OCI-LY1 (cell line): Measurements from ENCODE around the gene KIZ.

ENCODE experiments used
- H2AFZ ChIP-seq: fragments of 200-600 bp; sonication (generic), shearing (Covaris generic); 2 replicates; pipeline ENCODE4 v1.6.0; 2014; ENCODE audit warnings: antibody characterized with exemption, mild to moderate bottlenecking, low read length
- H3F3A ChIP-seq: fragments of 200-600 bp; sonication (generic), shearing (Covaris generic); 2 replicates; pipeline ENCODE4 v1.6.0; 2014; ENCODE audit warnings: mild to moderate bottlenecking, antibody characterized with exemption, low read length, moderate library complexity; ENCODE audit not compliant: insufficient read depth
- H3K27ac ChIP-seq: fragments of 200-600 bp; sonication (generic); 2 replicates; pipeline ENCODE4 v1.5.1; 2014; ENCODE audit warnings: low read length, mixed run types, mild to moderate bottlenecking, low read depth; ENCODE audit not compliant: poor library complexity, severe bottlenecking
- H3K27me3 ChIP-seq: fragments of 200-600 bp; sonication (generic); 2 replicates; pipeline ENCODE4 v1.6.0; 2014; ENCODE audit warnings: antibody characterized with exemption, mild to moderate bottlenecking, low read length, moderate library complexity; ENCODE audit not compliant: insufficient read depth
- H3K36me3 ChIP-seq: fragments of 200-600 bp; sonication (generic); 2 replicates; pipeline ENCODE4 v1.6.1; 2014; ENCODE audit warnings: mild to moderate bottlenecking, antibody characterized with exemption, low read length, moderate library complexity, mixed read lengths; ENCODE audit not compliant: insufficient read depth
- H3K4me1 ChIP-seq: fragments of 200-600 bp; sonication (generic); 2 replicates; pipeline ENCODE4 v1.5.1; 2014; ENCODE audit warnings: mild to moderate bottlenecking, low read length, moderate library complexity; ENCODE audit not compliant: insufficient read depth, severe bottlenecking
- H3K4me2 ChIP-seq: fragments of 200-600 bp; sonication (generic), shearing (Covaris generic); 2 replicates; pipeline ENCODE4 v1.6.1; 2014; ENCODE audit warnings: low read length
- H3K4me3 ChIP-seq: fragments of 200-600 bp; sonication (generic); 2 replicates; pipeline ENCODE4 v1.5.1; 2014; ENCODE audit warnings: low read length, low read depth, mild to moderate bottlenecking, mixed read lengths; ENCODE audit not compliant: poor library complexity, severe bottlenecking
- H3K79me2 ChIP-seq: fragments of 200-600 bp; shearing (Covaris generic); 2 replicates; pipeline ENCODE4 v1.6.1; 2016; ENCODE audit warnings: mixed run types, low read length, mixed read lengths; ENCODE audit not compliant: insufficient read depth
- H3K9ac ChIP-seq: fragments of 200-600 bp; sonication (generic), shearing (Covaris generic); 2 replicates; pipeline ENCODE4 v1.6.1; 2014; ENCODE audit warnings: mild to moderate bottlenecking, low read length, mixed read lengths
- H3K9me2 ChIP-seq: fragments of 200-600 bp; sonication (generic), shearing (Covaris generic); 2 replicates; pipeline ENCODE4 v1.6.1; 2014; ENCODE audit warnings: low read depth, mild to moderate bottlenecking, low read length, mixed read lengths
- H3K9me3 ChIP-seq: fragments of 200-600 bp; shearing (Covaris generic); 2 replicates; pipeline ENCODE4 v1.6.1; 2014; ENCODE audit warnings: low read length, mixed read lengths
- H4K20me1 ChIP-seq: fragments of 200-600 bp; sonication (generic), shearing (Covaris generic); 2 replicates; pipeline ENCODE4 v1.6.0; 2016; ENCODE audit warnings: mild to moderate bottlenecking, low read length; ENCODE audit not compliant: insufficient read depth
- CTCF ChIP-seq: fragments of 200-600 bp; sonication (generic), shearing (Covaris generic); IDR thresholded peaks from 2 replicates; pipeline ENCODE4 v1.5.1; 2017; ENCODE audit warnings: mild to moderate bottlenecking, antibody characterized with exemption, low read length, moderate library complexity, mixed read lengths
- EZH2 ChIP-seq: fragments of 200-600 bp; sonication (generic), shearing (Covaris generic); IDR thresholded peaks from 2 replicates; pipeline ENCODE4 v1.8.0; 2017; ENCODE audit warnings: borderline replicate concordance, mixed run types, mild to moderate bottlenecking, antibody characterized with exemption, low read length, moderate library complexity, mixed read lengths

KIZ gene

GRCh38 chr20:21101453-21101931 is 24.4 kb upstream of the KIZ start:
- no peaks in the 10 kb centered on the region for H4K20me1 ChIP-seq
- H3K9me2 ChIP-seq: no peaks in the 10 kb centered on the region
- no peaks in the 10 kb centered on the region for H3K9me3 ChIP-seq
- no peak overlapping the region for H2AFZ ChIP-seq
- peak overlapping the region; percentile 67 for H3K9ac ChIP-seq
- no peaks in the 10 kb centered on the region for H3K36me3 ChIP-seq
- TF ChIP-seq CTCF: no peak
- no peak for TF ChIP-seq EZH2
- no peaks in the 10 kb centered on the region for H3K27me3 ChIP-seq
- H3K4me2 ChIP-seq: peak overlapping the region; percentile 76
- H3F3A ChIP-seq: 0 out of 2 replicates have a peak, but pooled peaks cover 7% of the 10 kb centered on the region
- H3K27ac ChIP-seq: no peak overlapping the region
- peak overlapping the region; percentile 66 for H3K4me3 ChIP-seq
- H3K79me2 ChIP-seq: no peaks in the 10 kb centered on the region
- peaks cover 46% of the 10 kb centered on the region for H3K4me1 ChIP-seq

- Histone ChIP-seq H3F3A (0 out of 2 replicates have a peak, but pooled peaks cover 7% of the 10 kb centered on the region), H2AFZ (no peak overlapping the region), H4K20me1 (no peaks in the 10 kb centered on the region), H3K79me2 (no peaks in the 10 kb centered on the region), H3K9me2 (no peaks in the 10 kb centered on the region), H3K9ac (no peak overlapping the region), H3K27me3 (no peaks in the 10 kb centered on the region), H3K4me2 (no peak overlapping the region), H3K27ac (no peak overlapping the region), H3K4me1 (peaks cover 41% of the 10 kb centered on the region), H3K36me3 (no peaks in the 10 kb centered on the region), H3K9me3 (no peaks in the 10 kb centered on the region), H3K4me3 (no peak overlapping the region)
- no peak for TF ChIP-seq CTCF
- no peak for TF ChIP-seq EZH2
Measured at GRCh38 chr20:21101932-21102575, 23.8 kb upstream of the KIZ start.

DNA sequence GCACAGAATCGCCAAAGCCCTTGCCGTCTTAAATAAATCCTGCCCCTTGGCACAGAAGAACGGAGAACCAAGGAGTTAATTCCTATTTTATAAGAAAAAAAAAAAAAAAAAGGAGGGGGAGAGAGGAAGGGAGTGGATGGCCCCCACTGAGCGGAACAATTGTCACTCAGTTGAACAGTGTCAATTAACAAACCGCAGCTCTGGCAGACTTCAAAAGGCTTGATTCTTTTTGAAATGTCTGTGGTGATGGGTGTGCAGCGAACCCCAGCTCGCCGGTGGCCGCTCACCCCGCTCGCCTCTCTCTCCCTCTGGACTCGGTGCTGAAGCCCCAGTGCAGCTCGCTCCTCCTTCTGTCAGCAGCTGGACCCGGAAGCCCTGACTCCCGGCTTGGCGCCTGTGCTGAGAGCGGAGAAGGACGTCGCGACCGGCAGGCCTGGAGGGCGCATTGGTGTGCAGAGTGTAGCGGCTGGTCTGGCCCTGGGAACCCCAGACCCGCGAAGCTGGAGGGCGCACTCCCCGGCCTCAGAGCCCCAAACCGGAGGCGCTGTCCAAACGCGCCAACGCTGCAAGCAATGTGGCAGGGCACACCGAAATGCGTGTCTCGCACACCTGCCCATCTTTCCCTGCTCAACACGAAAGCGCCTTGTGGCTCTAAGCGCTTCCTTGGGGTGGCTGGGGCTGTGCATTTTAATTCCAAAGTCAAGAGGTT is 23.1 kb upstream of the KIZ start:
- Histone ChIP-seq H3K9ac (no peak overlapping the region), H3K9me2 (no peaks in the 10 kb centered on the region), H3K4me2 (no peak overlapping the region), H3K27me3 (no peaks in the 10 kb centered on the region), H3K79me2 (no peaks in the 10 kb centered on the region), H3K36me3 (no peaks in the 10 kb centered on the region), H3K4me1 (peaks cover 34% of the 10 kb centered on the region), H3K27ac (no peak overlapping the region), H3K9me3 (no peaks in the 10 kb centered on the region), H2AFZ (no peak overlapping the region), H3F3A (0 out of 2 replicates have a peak, but pooled peaks cover 7% of the 10 kb centered on the region), H4K20me1 (no peaks in the 10 kb centered on the region), H3K4me3 (no peak overlapping the region)
- TF ChIP-seq CTCF: no peak
- no peak for TF ChIP-seq EZH2
